ENCODE data around the gene HAUS7.
"Not testable (repeated sequence)": the region's sequence is repeated elsewhere in the genome, so short reads cannot be mapped to it uniquely, and the experiment has no call there.

Gene HAUS7

GRCh38 chrX:153406011-153406410 is 64.4 kb downstream of the HAUS7 start:
- DNase-seq: no peak

GRCh38 chrX:153405426-153405825 is 65.0 kb downstream of the HAUS7 start:
- no peak for DNase-seq

- DNase-seq: not testable (repeated sequence)
Observed at GRCh38 chrX:153404333-153404732, 66.0 kb downstream of the HAUS7 start.

- no peak for DNase-seq
Observed at GRCh38 chrX:153401133-153401764, 69.1 kb downstream of the HAUS7 start, which contains the start of gene PNMA6E. Gene PNMA6E (minus strand): TSS chrX:153401350. CDS start chrX:153398849, 2,501 bp downstream.

- DNase-seq: peak; percentile 36 to 37
Observed at GRCh38 chrX:153400146-153401132, 69.9 kb downstream of the HAUS7 start.

- no peak for DNase-seq
Observed at GRCh38 chrX:153398275-153398960, 72.0 kb downstream of the HAUS7 start.

Data from CD4-positive, alpha-beta T cell treated with Interleukin-4 for 1 hour (primary cell).